Memory B cell (primary cell): ENCODE data around the gene ZNF169.
"Not testable (repeated sequence)": the region's sequence is repeated elsewhere in the genome, so short reads cannot be mapped to it uniquely, and the experiment has no call there.

ENCODE experiments used
- ATAC-seq: fragments of 150-1000 bp; cut with Tn5 transposase; 2 replicates; pipeline ENCODE4 v1.10.0; 2021; ENCODE audit warnings: low read depth, mild to moderate bottlenecking, moderate library complexity
- DNase-seq, 2 donors: peaks; one replicate each; pipeline ENCODE4 v3.0.0; 2022; ENCODE audit warnings: low spot score in 2 of 2
- H3K27ac Mint-ChIP-seq: one replicate; pipeline ENCODE4 v1.8.0; 2022; ENCODE audit warnings: mild to moderate bottlenecking, moderate library complexity, mixed read lengths
- H3K27me3 Mint-ChIP-seq: one replicate; pipeline ENCODE4 v1.8.0; 2022; ENCODE audit warnings: mixed read lengths
- H3K36me3 Mint-ChIP-seq: one replicate; pipeline ENCODE4 v1.8.0; 2022; ENCODE audit warnings: mild to moderate bottlenecking, mixed read lengths
- H3K4me1 Mint-ChIP-seq: one replicate; pipeline ENCODE4 v1.8.0; 2022; ENCODE audit warnings: mixed read lengths
- H3K4me3 Mint-ChIP-seq: one replicate; pipeline ENCODE4 v1.8.0; 2022; ENCODE audit warnings: mild to moderate bottlenecking, moderate library complexity, mixed read lengths
- H3K9me3 Mint-ChIP-seq: one replicate; pipeline ENCODE4 v1.8.0; 2022; ENCODE audit warnings: mixed read lengths

The ZNF169 gene

DNA sequence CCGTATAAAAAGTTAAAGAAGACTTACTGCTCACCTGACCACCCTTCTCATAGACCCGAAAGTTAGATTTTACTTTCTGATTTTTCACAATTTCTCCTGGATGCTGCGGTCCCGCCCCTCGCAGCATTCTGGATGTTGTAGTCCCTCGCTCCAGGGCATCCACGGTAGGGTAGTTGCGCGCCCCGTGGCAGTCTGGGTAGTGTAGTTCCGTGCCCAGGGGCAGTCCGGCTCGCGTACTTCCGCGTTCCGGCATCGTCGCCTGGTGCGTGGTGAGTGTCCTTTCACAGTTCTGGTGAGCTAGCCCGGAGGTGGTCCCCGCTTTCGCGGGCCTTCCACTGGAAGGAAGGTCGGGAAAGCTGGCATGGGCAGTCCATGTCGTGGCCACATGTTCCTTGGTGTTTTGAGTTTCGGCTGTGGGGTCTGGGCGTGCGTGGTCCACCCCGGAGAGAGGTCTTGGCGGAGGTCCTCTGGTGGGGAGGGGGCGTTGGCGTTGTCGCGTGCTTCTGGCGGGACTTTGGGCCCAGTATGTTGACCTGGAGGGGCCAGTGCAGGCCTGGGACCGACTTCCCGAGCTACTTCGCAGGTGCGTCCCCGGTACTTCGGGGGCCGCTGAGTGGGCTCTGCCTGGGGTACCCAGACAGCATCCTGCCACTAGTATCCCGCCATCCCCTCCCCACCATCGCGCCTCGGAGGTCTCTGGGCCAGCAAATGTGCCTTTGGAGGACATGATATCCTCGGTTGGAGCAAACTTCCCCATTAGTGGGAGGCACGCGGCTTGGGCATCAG lies at the start of gene ZNF169:
TSS of gene ZNF169 (plus strand) at position 222 of the 786 bp plus-strand sequence. CDS start 19,515 bp downstream, outside the sequence.
- peaks cover 6% of the 10 kb centered on the region for H3K27me3 Mint-ChIP-seq
- no peaks in the 10 kb centered on the region for H3K9me3 Mint-ChIP-seq
- H3K4me3 Mint-ChIP-seq: peak within 1 kb of the TSS; percentile 97
- H3K36me3 Mint-ChIP-seq: peaks cover 8% of the 10 kb centered on the region
- peak within 1 kb of the TSS; percentile 91 for H3K27ac Mint-ChIP-seq
- DNase-seq (peak; percentile 74 to 76), ATAC-seq (peak; percentile 100)
- peaks cover 16% of the 10 kb centered on the region for H3K4me1 Mint-ChIP-seq

DNA sequence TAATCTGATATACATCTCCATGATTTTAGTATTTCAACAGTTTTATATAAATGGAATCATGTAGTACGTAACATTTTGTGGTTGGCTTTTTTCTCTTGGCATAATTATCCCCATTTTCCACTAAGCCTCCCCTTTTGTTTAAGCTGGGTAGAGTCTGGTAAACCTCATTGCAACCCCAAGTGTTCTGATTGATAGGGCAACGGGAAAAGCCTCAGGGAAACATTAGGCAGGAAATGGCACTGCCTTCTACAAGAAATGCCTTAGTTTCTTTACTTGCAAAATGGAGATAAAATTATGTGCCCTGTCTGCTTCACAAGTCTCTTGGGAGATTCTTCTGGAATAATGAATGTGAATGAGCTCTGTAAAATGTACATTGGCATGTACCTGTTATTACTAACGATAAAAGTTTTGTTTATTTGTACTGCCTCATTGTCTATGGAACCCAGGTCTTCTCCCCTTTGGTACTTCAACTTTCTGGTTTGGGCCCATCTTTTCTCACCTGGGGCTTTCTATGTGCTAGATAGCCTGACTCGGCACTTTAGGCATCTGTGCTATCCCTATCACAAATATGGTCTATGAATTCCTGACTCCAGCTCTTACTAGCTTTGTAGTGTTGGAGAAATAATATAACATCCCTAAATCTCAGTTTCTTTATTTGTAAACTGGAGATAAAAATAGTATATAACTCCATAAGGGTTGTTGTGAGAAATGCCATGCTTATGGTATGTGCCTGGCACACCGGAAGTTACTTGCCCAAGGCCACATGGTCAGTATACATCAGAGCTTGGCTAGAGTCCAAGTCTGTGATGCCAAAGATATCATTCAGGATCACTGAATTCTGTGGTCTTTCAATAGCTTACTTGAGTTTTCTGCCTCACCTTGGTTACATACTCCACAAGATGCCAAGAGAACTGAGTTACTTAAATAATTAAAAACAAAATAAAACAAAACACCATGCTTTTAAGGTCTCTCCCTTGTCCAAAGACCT lies 48.2 kb upstream of the ZNF169 start:
- H3K27me3 Mint-ChIP-seq: peaks cover 2% of the 10 kb centered on the region
- H3K27ac Mint-ChIP-seq: no peak overlapping the region
- H3K9me3 Mint-ChIP-seq: no peaks in the 10 kb centered on the region
- no peaks in the 10 kb centered on the region for H3K36me3 Mint-ChIP-seq
- H3K4me3 Mint-ChIP-seq: no peak overlapping the region
- DNase-seq: no peak
- peaks cover 3% of the 10 kb centered on the region for H3K4me1 Mint-ChIP-seq
- no peak for ATAC-seq

DNA sequence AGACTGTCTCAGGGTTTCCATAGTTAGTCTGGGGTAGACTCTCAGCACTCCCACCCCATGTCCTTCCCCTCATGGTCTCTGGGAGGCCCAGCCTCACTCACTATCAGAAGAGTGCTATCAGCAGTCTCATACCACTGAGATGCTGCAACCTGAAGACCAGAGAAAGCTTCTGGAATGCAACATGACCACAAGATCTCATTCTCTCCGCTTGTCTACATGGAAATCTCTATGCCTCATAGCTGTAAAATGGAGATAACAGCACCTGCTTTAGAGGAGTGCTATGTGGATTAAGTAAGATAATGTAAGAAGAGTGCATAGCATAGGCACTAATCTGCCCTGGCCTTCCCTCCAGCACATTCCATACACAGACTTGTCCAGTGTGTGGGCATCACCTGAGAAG lies 47.0 kb upstream of the ZNF169 start:
- no peaks in the 10 kb centered on the region for H3K36me3 Mint-ChIP-seq
- H3K4me3 Mint-ChIP-seq: no peak overlapping the region
- H3K27ac Mint-ChIP-seq: no peak overlapping the region
- peaks cover 2% of the 10 kb centered on the region for H3K27me3 Mint-ChIP-seq
- ATAC-seq (no peak), DNase-seq (no peak)
- peaks cover 3% of the 10 kb centered on the region for H3K4me1 Mint-ChIP-seq
- no peaks in the 10 kb centered on the region for H3K9me3 Mint-ChIP-seq

DNA sequence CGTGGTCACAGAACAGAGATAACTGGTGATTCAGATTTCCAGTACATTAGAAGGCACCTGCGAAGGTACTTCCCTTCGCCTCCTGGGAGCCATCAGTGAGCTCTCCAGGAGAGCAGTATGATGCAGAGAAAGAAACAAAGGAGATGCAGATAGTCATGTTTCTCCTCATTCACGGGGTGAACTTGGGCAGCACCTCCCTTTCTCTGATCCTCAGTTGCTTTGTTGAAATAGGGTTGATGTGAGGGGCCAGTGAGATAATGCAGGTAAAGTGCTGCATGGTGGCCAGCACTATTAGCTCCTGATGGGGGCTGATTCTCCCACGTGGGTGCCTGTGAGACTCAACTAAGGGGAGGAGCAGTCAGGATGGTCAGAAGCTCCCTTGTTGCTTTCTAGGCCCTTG lies 46.6 kb upstream of the ZNF169 start:
- Mint-ChIP-seq H3K27ac (no peak overlapping the region), H3K27me3 (peaks cover 2% of the 10 kb centered on the region), H3K9me3 (no peaks in the 10 kb centered on the region), H3K4me1 (peaks cover 3% of the 10 kb centered on the region), H3K4me3 (no peak overlapping the region), H3K36me3 (no peaks in the 10 kb centered on the region)
- ATAC-seq (no peak), DNase-seq (no peak)

DNA sequence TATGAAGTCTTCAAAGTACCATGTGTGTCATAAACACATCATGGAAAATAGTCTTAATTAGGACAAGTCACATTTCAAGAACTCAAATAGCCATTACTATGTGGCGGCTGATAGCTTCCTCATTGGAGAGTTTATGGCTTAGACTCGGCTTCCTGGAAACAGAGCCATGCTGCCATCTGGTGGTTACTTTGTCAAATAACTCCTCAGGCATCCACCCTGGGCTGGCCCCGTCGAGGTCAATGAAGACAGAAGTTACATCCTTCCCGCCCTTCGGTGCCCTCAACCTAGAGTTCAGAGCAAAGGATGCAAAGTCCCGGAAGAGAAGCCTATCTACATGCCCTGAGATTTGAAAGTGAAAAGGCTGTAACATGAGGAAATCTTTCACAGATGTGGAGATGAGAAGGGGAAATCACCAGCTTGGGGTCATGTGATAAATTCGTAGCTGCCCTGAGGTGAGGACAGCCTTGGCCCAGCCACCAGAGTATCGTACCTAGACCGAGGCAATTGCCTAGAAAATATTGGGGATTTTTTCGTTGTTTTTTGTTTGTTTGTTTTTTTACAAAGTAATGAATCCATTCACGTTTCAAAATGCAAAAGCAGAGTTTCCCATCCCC lies 45.5 kb upstream of the ZNF169 start:
- ATAC-seq (peak; percentile 99), DNase-seq (peak; percentile 70 to 79)
- peak overlapping the region; percentile 46 for H3K4me3 Mint-ChIP-seq
- no peaks in the 10 kb centered on the region for H3K36me3 Mint-ChIP-seq
- no peak overlapping the region for H3K27ac Mint-ChIP-seq
- peaks cover 4% of the 10 kb centered on the region for H3K27me3 Mint-ChIP-seq
- no peaks in the 10 kb centered on the region for H3K9me3 Mint-ChIP-seq
- H3K4me1 Mint-ChIP-seq: peaks cover 3% of the 10 kb centered on the region

DNA sequence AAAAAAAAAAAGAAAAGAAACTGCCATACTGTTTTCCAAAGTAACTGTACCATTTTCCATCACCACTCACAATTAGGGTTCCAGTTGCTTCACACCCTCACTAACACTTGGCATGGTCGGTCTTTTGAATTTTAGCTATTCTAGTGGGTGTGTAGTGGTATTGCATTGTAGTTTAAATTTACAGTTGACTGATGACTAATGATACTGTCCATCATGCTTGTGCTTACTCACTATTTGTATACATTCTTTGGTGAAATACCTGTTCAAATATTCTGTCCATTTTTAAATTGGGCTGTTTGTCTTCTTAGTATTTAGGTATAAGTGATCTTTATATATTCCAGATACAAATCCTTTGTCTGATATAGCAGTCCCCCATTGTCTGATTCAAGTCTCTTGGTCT lies 36.2 kb upstream of the ZNF169 start:
- Mint-ChIP-seq H3K4me3 (no peak overlapping the region), H3K4me1 (no peaks in the 10 kb centered on the region), H3K9me3 (peaks cover 3% of the 10 kb centered on the region), H3K27ac (no peak overlapping the region), H3K36me3 (peaks cover 1% of the 10 kb centered on the region), H3K27me3 (peaks cover 7% of the 10 kb centered on the region)
- DNase-seq (no peak), ATAC-seq (no peak)

DNA sequence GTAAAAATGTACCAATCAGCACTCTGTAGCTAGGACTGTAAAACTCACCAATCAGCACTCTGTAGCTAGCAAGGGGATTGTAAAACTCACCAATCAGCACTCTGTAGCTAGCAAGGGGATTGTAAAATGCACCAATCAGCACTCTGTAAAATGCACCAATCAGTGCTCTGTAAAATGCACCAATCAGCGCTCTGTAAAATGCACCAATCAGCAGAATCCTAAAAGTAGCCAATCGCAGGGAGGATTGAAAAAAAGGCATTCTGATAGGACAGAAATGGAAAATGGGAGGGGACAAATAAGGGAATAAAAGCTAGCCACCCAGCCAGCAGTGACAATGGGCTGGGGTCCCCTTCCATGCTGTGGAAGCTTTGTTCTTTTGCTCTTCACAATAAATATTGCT lies 33.7 kb upstream of the ZNF169 start:
- not testable (repeated sequence) for ATAC-seq, H3K9me3 Mint-ChIP-seq, DNase-seq, H3K4me3 Mint-ChIP-seq, H3K36me3 Mint-ChIP-seq, H3K27ac Mint-ChIP-seq, H3K4me1 Mint-ChIP-seq
- H3K27me3 Mint-ChIP-seq: peaks cover 10% of the 10 kb centered on the region

DNA sequence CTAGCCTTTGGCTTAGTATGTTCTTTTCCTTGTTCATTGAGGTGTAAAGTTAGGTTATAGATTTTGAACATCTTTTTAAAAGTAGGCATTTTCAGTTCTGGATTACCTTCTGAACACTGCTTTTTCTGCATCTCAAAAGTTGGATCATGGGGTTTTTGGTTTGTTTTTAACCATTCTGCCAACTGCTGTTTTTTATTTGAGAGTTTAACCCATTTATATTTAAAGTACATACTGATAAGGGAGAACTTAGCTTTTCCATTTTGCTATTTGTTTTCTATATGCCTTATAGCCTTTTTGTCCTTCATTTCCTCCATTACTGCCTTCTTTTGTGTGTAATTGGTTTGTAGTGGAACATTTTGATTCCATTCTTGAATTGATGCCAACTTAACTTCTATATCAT lies 30.5 kb upstream of the ZNF169 start:
- Mint-ChIP-seq H3K4me3 (no peak overlapping the region), H3K27ac (no peak overlapping the region), H3K27me3 (peaks cover 13% of the 10 kb centered on the region), H3K4me1 (no peaks in the 10 kb centered on the region), H3K36me3 (peaks cover 5% of the 10 kb centered on the region), H3K9me3 (peaks cover 8% of the 10 kb centered on the region)
- DNase-seq (no peak), ATAC-seq (no peak)

DNA sequence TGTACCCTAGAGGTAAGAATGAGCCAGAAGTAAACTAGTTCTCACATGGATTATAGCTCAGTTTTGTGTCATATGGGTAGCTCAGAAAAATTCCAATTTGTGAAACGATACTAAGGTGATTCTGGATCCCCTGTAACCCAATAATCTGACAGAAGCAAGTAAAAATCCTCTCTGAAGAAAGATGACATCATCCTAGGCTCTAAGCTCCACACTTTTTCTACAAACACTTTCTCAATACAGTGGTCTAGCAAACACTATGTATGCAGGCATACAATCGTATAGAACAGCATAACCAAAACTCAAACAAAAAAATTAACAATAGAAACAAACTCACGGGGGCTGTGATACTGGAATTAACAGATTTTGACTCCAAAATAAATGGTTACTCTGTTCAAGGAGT lies 26.7 kb upstream of the ZNF169 start:
- ATAC-seq (no peak), DNase-seq (no peak)
- peaks cover 4% of the 10 kb centered on the region for H3K36me3 Mint-ChIP-seq
- H3K27me3 Mint-ChIP-seq: peaks cover 9% of the 10 kb centered on the region
- peaks cover 6% of the 10 kb centered on the region for H3K9me3 Mint-ChIP-seq
- no peaks in the 10 kb centered on the region for H3K4me1 Mint-ChIP-seq
- H3K27ac Mint-ChIP-seq: no peak overlapping the region
- H3K4me3 Mint-ChIP-seq: no peak overlapping the region

DNA sequence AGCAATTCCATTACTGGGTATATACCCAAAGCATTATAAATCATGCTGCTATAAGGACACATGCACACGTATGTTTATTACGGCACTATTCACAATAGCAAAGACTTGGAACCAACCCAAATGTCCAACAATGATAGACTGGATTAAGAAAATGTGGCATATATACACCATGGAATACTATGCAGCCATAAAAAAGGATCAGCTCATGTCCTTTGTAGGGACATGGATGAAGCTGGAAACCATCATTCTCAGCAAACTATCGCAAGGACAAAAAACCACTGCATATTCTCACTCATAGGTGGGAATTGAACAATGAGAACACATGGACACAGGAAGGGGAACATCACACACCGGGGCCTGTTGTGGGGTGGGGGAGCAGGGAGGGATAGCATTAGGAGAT lies 18.0 kb upstream of the ZNF169 start:
- not testable (repeated sequence) for ATAC-seq, H3K27me3 Mint-ChIP-seq, H3K9me3 Mint-ChIP-seq, H3K4me1 Mint-ChIP-seq, H3K4me3 Mint-ChIP-seq, H3K36me3 Mint-ChIP-seq, DNase-seq, H3K27ac Mint-ChIP-seq

DNA sequence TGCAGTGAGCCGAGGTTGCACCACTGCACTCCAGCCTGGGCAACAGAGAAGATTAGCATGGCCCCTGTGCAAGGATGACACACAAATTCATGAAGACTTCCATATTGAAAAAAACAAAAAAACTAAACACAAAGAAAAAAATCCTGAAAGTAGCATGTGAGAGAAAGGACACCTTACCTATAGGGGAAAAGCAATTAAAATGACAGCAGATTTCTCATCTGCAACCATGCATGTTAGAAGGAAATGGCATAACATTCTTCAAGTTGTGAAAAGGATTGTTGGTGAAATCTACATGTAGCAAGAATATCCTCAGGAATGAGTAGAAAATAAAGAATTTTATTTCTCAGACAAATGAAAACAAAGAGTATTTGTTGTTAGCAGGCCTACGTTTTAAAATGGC lies 13.4 kb upstream of the ZNF169 start:
- H3K4me3 Mint-ChIP-seq: no peak overlapping the region
- DNase-seq (no peak), ATAC-seq (no peak)
- H3K9me3 Mint-ChIP-seq: peaks cover 3% of the 10 kb centered on the region
- H3K27ac Mint-ChIP-seq: no peak overlapping the region
- H3K4me1 Mint-ChIP-seq: no peaks in the 10 kb centered on the region
- peaks cover 10% of the 10 kb centered on the region for H3K27me3 Mint-ChIP-seq
- no peaks in the 10 kb centered on the region for H3K36me3 Mint-ChIP-seq

DNA sequence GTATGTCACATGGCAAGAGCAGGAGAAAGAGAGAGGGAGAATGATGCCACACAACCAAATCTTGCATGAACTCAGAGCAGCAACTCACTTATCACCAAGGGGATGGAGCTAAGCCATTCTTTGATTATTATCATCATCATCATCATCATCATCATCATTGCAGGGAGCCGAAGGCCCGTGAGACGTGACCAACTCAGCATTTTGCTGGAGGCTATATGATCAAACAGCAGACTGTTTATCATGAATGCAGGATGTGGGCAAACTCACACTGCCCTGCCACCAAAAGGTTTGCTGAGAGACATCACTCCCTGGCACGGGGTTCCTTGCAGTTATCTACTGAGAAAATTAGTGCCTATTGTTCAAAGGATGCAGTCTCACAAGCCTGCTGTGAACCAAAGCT lies 8.6 kb upstream of the ZNF169 start:
- Mint-ChIP-seq H3K27me3 (peaks cover 4% of the 10 kb centered on the region), H3K9me3 (no peaks in the 10 kb centered on the region), H3K27ac (no peak overlapping the region), H3K36me3 (no peaks in the 10 kb centered on the region), H3K4me3 (no peak overlapping the region), H3K4me1 (no peaks in the 10 kb centered on the region)
- ATAC-seq: no peak
- no peak for DNase-seq

DNA sequence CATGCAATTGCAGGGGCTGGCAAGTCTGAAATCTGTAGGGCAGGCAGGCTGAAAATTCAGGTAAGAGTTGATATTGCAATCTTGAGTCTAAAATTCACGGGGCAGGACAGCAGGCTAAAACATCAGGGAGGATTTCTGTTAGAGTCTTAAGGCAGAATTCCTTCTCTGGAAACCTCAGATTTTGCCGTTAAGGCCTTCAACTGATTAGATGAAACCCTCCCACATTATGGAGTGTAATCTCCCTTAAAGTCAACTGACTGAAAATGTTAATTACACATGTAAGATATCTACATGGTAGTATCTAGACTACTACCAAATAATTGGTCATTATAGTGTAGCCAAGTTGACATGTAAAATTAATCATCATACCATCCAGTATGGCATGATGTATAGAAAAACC lies 3.1 kb upstream of the ZNF169 start:
- Mint-ChIP-seq H3K4me1 (peaks cover 7% of the 10 kb centered on the region), H3K36me3 (no peaks in the 10 kb centered on the region), H3K27ac (no peak overlapping the region), H3K4me3 (no peak overlapping the region), H3K27me3 (peaks cover 6% of the 10 kb centered on the region), H3K9me3 (no peaks in the 10 kb centered on the region)
- ATAC-seq: no peak
- no peak for DNase-seq
